ENCODE results near the gene TCF7L2.

GRCh38 chr10:113038985-113039384 lies 88.9 kb downstream of the TCF7L2 start:
- TF ChIP-seq CTCF (IDR thresholded peaks at IDR 0.05; ENCODE audit: insufficient read depth, low read length, poor library complexity, severe bottlenecking) (no peak), EZH2phosphoT487 (conservative IDR thresholded peaks at IDR 0.05; ENCODE audit: low read length) (no peak)

All from SU-DHL-6 (cell line).